HL-60/S4 treated with retinoic acid at 250 ng/mL for 4 days and 3 days (cell line): ENCODE data around the gene PTPRJ.

Experiments
- in situ Hi-C: fragments of 300-500 bp; cut with MboI; formaldehyde crosslinking; loops from 2 replicates; pipeline ENCODE4 v1.7.0; 2022; ENCODE audit warnings: low sequenced_read_pairs

PTPRJ gene

DNA sequence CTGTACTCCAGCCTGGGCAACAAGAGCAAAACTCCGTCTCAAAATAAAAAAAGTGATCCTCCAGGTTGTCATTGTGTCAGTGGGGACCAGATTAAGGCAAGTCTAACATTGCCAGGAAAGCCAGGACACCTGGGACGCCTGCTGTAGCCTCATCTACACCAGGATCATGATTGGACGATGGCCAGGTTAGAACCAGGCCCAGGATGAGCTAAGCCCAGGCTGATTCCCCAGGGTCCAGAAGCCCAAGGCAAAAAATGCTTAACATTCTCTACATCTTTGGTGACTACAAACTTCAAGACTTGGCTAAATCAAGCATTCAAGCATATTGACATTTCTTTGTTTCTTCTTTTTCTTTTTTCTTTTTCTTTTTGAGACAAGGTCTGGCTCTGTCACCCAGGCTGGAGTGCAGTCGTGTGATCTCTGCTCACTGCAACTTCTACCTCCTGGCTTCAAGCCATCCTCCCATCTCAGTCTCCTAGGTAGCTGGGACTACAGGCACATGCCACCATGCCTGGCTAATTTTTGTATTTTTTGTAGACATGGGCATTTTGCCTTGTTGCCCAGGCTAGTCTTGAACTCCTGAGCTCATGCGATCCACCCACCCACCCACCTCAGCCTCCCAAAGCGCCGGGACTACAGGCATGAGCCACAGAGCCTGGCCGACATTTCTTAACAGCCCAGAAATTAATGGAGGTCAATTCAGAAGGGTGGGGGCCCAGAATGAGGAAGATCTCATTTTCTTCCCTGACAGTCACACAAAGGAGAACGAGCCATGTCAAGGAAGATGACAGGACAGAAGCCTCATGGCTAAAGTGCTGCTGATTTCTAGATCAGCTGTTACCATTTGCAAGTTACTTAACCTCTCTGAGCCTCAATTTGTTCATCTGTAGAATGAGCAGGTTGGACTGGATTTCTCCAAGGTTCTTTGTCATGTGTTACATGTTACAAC is 12.5 kb upstream of the PTPRJ start:
- in situ Hi-C loops: loop anchor here (10.0 to 25.0 kb wide), 2 partner anchors 106 to 137 kb away; no protein-coding TSS in a partner anchor

DNA sequence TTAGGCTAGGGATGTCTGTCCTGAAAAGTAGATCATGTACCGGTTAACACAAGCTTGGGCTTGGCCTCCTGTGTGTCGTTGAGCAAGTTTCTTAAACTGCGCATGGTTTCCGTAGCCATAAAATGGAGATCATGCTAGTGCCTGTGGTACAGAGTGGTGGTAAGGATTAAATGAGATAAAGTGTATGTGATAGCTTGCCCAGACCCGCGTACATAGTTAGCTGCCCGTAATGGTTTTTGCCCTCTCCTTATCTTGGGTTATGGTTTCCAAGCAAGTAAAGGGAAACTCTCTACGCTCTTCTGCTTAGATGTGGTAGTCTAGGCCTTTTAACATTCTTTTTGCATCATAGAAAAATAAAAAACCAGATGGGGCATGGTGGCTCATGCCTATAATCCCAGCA is 11.0 kb upstream of the PTPRJ start:
- in situ Hi-C loops: loop anchor here (10.0 to 25.0 kb wide), 2 partner anchors 107 to 135 kb away; no protein-coding TSS in a partner anchor

DNA sequence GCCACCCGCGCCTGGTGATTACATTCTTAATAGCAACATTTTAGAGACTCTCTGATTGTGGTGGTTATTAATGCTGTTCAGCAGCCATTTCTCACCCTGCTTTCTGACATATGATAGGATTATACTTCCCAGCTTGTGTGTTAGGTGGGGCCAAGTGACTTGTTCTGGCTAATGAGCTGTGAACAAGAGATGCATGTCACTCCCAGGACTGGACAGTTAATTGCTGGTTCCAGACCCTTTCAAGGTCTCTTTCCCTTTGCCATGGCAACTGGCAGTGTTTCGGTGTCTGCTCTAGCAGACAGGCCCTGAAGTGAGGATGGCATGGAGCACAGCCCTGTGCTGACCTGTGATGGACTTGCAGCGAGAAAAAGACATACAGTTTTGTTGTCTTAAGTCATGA is 8.9 kb upstream of the PTPRJ start:
- in situ Hi-C loops: loop anchor here (25.0 kb wide), 1 partner anchor 109 kb away; no protein-coding TSS in a partner anchor

DNA sequence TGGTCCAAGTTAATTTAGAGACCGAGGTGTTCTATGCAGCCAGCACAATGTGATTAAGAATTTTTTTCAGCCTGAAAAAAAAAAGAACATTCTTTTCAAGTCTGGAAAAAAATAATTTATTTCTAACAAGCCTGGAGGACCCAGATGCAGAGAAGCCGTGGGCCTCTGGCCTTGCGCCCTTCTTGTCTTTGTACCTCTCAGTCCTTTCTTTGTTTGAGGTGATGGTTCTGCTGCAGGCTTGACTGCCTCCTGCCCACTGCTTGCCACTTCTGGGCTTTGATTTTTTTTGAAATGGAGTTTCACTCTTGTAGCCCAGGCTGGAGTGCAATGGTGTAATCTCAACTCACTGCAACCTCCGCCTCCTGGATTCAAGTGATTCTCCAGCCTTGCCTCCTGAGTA is 7.2 kb upstream of the PTPRJ start:
- in situ Hi-C loops: loop anchor here (25.0 kb wide), 1 partner anchor 111 kb away; no protein-coding TSS in a partner anchor

DNA sequence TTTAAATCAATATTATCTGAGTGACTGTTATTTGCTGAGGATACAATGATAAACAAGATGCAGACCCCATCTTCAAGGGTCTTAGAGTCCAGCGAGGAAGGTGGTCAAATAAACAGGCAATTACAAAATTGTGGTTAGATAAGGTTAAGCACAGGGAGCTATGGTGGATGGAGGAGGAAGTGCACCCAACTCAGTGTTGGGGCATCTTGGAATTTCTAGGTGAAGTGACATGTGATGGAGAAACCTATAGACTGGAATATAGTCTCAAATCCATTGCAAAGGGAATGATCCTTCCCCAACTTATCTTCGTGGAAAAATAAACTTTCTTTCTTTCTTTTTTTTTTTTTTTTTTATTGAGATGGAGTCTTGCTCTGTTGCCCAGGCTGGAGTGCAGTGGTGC is 3.4 kb upstream of the PTPRJ start:
- in situ Hi-C loops: no loop called here

DNA sequence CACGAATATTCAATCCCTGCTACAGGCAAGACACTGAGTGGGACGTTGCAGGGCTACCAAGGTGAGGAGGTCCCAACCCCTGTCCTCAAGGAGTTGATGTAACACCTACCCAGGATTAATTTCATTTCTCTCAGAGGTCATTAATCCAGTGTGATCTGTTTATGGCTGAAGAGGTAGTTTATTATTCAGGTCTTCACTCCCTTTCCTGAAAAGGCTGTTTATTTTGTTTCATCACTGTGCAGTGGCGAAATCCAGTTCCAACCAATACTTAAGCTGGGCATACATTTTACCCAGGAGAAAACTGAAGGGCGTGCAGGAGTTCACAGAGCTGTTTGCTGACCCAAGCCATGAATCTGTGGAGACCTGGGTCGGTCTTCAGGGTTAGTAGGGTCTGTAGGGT is 2.7 kb upstream of the PTPRJ start:
- in situ Hi-C loops: no loop called here

DNA sequence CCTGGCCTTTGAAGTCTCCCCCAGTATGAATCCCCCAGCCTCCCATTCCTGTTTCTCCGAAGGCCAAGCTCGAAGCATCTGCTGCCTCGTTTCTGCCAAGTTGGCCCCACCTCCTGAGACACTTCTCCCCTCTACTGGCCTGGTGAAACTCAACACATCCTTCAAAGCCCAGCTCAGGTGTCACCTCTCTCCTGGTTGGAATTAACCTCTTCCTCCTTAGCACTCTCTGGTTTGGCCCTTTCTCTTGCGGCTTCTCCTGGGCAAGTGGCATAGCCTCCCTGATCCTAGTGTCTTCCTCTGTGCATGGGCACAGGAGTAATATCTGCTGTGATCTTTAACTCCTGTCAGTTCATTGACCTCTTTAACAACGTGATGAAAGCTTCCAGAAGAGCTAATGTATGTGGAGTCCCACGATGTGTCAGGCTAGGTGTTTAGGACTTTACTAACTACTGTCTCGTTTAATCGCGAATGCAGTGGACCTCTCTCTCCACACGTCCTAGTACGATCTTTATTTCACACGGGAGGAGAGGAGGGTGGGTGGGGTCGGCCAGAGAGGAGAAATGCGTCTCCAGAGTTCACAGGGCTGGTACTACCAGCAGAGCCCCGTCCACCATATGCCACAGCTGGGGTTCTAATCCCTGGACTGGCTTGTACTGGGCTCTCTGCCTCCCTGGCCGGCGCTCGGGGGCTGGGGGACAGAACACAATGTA is 826 bp upstream of the PTPRJ start:
- in situ Hi-C loops: no loop called here

DNA sequence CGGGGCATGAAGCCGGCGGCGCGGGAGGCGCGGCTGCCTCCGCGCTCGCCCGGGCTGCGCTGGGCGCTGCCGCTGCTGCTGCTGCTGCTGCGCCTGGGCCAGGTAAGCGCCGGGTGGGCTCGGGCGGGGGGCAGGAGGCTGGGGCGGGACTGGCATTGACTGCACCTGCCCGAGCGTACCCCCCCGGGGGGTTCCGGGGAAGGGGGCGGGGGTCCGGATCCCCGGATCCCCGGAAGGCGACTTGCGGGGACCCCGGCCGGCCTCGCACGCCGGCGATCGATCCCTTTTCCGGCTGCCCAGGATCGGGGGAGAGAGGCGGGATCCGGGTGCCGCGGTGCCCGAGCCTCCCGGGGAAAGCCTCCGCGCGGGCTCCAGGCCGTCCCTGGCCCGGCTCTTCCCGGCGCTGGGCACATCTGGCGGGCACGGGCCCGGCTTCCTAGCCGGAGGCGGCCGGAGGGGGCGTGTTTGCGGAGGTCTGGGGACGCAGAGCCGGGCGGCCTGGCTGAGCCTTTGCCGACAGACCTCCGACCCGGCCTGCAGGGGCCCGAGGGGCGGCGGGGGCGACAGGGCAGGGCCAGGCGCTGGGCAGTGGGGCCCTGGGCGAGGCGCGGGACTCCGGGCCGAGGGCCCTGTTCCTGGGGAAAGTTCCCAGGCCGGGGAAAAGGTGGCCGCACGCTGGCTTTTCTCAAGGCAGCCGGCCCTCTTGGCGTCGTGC is 705 bp downstream of the PTPRJ start:
- in situ Hi-C loops: no loop called here

DNA sequence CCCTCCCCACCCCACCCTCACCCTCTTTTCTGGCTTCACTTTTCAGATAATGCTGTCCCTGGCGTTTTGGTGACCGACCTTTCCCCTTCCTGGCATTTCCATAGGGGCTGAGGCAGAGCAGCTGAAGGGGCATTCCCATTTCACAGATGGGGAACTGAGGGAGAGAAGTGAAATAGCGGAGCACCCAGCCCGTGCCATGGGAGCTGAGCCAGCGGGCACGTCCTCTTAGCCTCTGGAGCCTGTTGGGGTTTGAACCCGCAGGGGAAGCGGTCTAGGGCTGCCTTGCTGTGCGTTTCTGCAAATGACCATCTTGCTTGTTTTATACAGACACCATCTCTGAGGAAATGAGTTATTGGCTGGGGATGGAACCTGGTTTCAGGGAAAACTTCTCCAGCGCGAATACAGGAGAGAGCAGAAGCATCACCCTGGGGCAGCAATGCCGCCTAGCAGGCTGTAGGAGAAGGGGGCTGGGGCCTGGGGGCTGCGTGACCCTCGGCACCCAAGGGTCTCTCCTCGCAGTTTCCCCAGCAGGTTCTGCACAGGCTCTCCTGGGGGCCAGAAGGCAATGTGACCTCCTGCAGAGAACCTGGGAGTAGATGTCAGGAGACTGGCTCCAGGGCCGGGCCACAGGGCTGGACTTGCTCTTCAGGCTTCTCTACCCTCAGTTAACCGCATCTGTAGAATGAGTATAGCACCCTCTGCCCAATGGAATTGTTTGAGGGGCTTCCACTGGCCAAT is 1.5 kb downstream of the PTPRJ start:
- in situ Hi-C loops: no loop called here

DNA sequence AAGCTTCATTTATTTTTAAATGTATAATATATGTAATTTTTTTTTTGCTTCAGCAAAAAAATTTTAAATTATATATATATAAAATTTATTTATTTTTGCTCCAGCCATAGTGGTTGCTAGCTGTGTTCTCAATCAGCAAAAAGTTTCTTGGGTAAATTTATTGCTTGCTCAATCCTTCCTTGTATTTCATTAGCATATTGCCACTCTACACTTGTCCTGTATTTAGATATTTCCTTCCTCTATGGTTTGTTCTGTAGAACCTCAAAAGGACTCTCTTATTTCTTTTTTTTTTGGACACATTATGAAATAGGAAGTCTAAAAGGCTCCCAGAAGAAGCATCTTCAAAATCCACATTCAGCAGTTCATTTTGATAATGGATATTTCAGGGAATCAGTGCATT is 2.3 kb downstream of the PTPRJ start:
- in situ Hi-C loops: no loop called here

DNA sequence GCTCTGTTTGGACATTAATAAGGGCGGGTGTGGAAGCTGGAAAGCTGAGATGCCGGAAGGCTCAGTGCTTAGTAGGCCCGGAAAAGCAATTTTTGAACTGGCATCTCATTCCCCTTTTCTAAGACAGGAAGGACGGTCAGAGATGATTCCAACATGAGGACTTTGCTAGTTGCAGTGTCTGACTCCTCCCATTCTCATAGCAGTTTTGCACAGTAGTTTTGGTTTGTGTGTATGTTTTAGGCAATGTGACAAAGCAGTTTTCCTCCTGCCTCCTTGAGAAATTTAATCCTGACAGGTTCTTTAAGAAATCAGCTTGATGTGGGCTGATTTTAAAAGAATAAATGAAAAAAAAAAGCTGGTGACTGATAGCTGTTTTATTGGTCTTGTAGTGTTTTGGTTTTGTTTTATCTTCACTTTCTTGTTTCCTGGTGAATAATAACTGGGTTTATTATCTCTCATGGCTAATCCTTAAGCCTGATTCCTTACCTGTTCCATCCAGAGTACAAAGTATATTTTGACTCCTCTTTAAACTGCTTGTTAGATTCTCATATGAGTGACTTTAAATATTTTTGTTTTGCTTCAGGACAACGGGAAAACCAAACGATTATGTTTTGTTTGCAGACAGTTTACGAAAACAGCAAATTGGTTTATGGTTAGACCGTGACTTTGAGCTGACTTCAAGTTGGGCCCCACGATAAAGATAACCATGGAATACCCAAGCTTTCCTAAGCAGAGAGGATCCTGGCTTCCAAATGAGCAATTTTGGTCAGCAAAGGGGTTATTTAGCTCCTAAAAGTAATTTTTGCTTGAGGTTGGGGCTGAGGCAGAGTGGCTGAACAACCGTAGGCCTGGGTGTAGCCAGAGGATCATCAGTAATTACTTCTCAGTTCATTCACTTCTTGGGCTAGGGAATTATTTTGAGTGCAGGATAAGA is 3.4 kb downstream of the PTPRJ start:
- in situ Hi-C loops: no loop called here

DNA sequence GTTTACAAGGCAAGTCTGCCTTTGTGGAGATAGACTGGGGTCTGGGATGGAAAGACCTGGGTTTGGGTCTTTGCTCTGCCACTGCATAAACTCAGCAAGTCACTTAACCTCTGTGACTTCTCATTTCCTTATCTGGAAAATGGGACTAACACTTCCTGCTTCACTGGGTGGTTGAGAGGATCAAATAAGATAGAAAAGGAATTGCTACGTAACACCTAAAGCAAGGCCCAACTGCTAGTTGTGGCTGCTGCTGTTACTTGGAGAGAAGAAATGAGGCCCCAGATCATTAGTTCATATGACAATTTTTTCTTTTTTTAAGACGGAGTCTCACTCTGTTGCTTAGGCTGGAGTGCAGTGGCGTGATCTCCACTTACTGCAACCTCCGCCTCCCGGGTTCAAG is 5.9 kb downstream of the PTPRJ start:
- in situ Hi-C loops: no loop called here

DNA sequence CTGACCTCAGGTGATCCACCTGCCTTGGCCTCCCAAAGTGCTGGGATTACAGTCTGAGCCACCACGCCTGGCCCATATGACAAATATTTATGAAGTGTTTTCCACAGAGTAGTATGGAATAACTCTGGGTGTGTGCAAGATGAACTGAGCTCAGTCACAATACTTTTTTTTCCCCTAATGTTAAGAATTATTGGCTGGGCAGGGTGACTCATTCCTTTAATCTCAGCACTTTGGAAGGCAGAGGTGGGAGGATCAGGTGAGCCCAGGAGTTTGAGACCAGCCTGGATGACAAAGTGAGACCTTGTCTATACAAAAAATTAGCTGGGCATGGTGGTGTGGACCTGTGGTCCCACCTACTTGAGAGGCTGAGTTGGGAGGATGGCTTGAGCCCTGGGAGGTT is 6.4 kb downstream of the PTPRJ start:
- in situ Hi-C loops: no loop called here

DNA sequence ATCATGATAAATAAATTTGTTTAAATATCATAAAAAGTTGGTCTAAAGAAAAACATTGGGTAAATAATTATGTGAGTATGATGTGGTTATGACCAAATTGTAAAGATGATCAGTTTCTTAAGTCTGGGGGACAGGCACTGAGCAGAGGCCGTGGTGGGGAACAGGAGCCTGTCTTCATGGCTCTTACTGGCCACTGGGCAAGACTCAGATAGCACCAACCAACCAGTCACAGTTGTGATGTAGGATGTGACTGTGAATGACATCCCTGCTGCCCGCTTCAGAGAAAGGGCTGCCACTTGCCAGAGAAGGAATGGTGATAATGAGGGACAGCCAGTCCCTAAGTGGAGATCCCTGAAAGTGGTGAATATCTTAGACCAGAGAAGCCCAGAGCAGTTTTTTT is 7.0 kb downstream of the PTPRJ start:
- in situ Hi-C loops: no loop called here

DNA sequence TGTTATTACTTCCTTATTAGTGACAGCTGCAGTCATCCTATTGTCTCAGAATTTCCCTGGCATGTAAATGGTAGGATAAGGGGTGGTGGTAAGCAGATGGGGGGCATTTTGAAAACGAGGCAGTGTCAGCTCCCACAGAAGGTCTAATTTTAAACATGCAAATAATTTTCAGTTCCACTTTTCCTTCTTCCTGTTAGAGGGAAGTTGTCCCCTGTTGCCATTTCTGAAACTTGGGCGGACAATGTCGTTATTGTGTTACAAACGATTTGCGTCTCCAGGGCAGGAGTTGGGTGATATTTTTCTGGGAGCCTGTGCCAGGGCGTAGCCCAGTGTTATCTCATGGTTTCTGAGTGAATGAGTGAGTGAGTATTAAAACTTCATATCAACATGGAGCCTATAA is 7.4 kb downstream of the PTPRJ start:
- in situ Hi-C loops: no loop called here

DNA sequence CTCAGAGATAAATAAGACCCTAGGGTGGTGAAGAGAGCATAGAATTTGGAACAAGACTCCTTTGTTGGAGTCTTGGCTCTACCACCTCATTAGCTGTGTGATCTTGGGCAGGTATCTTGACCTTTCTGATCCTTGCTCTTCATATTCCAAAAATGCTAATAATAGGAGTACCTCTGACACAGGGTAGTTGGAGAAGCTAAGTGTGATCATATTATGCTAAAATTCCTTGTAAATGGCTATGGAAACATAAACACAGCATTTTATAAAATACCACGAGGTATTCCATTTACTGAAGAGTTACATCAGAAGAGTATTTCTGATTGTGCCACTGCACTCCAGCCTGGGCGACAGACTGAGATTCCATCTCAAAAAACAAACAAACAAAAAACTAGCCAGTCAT is 9.4 kb downstream of the PTPRJ start:
- in situ Hi-C loops: no loop called here

DNA sequence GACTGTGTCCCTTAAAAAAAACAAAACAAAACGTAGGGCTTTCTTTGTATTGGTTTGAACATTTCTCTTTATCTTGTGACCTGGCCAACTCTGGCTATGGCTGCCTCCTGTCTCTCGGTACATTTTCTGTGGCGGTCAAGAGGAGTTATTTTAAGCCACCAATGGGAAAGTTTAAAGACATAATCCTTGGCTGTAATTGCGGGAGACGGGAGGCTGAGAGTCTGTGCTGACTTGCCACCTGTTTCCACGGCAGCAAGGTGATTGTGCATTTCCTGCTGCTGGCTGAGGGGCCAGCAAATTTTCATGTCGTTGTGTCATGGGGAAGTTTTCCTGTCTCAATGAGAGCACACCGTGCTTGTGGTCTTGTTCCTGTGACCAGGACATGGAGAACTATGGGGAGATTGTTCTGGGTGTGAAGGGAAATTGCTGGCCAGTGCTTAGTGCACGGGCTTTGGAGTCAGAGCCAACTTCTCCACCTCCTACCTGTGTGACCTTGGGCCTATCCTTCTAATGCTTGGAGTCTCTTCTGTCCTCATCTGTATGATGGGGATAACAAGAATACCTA is 11.0 kb downstream of the PTPRJ start:
- in situ Hi-C loops: no loop called here

DNA sequence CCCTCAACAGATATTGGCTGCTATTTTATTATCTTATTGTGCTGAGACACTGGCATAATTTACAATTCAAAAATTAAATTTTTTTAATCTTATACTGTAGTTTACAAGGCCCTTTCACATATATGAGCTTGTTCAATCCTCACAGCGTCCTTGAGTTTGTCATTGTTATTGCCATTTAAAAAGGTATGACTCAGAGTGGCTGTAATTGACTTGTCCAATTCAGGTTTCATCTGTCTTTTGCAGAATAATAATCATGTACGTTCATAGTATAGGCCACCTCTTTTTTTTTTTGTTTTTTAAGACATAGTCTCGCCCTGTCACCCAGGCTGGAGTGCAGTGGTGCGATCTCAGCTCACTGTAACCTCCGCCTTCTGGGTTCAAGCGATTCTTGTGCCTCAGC is 11.5 kb downstream of the PTPRJ start:
- in situ Hi-C loops: no loop called here
